GM18505 (cell line): ENCODE data around the gene DZIP1.
"Not testable (repeated sequence)": the region's sequence is repeated elsewhere in the genome, so short reads cannot be mapped to it uniquely, and the experiment has no call there.

Experiments
- ATAC-seq: cut with Tn5 transposase; IDR thresholded peaks from one replicate; pipeline ENCODE4 v1.9.1; 2021; ENCODE audit not compliant: unreplicated experiment
- POLR2A ChIP-seq: IDR thresholded peaks from 4 replicates; pipeline ENCODE4 v1.6.1; 2011; ENCODE audit warnings: borderline replicate concordance; ENCODE audit not compliant: insufficient read depth, insufficient read length; ENCODE audit errors: extremely low read depth

Gene DZIP1

DNA sequence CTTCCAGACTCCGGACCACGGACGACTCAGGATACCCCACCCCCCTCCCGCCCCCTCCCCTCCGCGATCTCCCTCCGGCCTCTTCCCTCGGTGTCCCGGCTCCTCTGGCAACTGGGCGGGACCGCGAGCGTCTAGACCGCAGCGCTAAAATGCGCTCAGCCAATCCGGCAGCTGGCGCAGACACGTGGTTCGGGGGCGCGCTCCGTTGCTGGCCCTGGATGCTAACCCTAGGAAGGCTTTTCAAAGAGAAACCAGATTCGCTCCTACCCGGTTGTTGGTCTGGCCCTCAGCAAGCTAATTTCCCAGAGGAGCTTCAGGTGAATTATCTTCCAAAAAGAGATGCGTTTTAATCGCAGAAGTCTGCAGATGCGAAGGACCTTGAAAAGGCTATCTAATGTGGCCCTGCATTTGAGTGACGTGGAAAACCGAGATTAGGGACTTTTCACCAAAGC, at the start of gene DZIP1:
Gene DZIP1, minus strand, starts transcription at position 106 of the 452 bp plus-strand sequence. CDS start 2,677 bp downstream, outside the sequence.
- ATAC-seq = peak; percentile 77
- TF ChIP-seq POLR2A = no peak

- not testable (repeated sequence) for ATAC-seq
These were observed 46.5 kb upstream of the DZIP1 start for GRCh38 chr13:95690986-95691385.

- TF ChIP-seq POLR2A = no peak
These were observed 45.0 kb upstream of the DZIP1 start for GRCh38 chr13:95689582-95689926.

GRCh38 chr13:95684960-95685359, 40.5 kb upstream of the DZIP1 start:
- not testable (repeated sequence) for ATAC-seq

More at GRCh38 chr13:95689582-95689926, 45.0 kb upstream of the DZIP1 start:
- ATAC-seq = no peak

- no peak for ATAC-seq
- no peak for TF ChIP-seq POLR2A
These were observed 39.9 kb upstream of the DZIP1 start for GRCh38 chr13:95684418-95684817.

DNA sequence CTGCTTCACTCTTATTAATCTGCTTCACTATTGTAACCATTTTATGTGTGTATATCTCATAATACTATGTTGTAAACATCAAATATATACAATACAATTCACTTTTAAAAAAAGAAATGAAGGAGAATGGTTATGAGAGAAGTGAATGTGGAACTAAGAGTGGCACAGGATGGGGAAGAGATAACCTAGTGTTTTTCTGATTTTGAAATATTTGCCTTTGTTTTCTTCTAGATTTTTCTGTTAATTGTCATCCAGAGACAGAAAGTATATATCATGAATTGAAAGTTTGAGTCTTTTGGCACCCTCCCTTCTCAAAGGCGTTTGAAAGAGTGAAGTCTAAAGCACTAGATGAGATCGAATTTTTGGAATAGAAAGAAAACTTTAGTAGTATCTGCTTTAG, 35.2 kb upstream of the DZIP1 start:
- TF ChIP-seq POLR2A = no peak
- no peak for ATAC-seq

GRCh38 chr13:95678967-95679366, 34.5 kb upstream of the DZIP1 start:
- ATAC-seq = no peak
- TF ChIP-seq POLR2A = no peak

DNA sequence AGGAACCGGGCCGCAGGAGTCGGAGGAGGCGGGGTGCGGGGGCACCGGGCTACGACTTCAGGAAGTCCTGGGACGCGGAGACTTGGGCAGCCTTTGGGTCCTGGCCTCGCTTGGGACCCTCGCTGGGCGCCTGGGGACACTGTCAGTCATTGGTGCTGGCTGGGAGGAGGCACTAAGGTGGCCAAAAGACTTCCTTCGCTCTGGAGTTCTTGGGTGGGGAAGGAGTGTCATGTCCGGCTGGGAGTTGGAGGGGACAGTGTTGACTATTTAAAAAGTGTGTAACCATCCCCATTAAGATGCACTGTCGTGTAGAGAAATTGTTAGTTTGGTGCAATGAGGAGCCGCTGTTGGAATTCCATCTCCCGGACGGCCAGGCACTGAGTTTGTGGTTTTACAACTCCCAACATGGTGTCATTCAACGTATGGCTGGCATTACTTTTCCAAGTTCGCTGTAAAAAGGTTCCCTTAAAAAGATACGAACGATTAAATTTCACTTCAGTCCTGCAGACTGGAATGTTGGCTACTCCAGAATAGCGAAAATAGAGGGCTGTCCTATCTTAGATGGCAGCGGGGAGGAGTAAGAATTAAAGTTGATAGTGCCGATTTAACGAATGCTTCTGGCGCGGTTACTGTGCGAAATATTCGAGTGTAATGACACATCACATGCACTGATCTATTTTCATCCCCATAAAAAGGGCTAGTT, 33.2 kb upstream of the DZIP1 start:
- TF ChIP-seq POLR2A = no peak
- ATAC-seq = no peak

DNA sequence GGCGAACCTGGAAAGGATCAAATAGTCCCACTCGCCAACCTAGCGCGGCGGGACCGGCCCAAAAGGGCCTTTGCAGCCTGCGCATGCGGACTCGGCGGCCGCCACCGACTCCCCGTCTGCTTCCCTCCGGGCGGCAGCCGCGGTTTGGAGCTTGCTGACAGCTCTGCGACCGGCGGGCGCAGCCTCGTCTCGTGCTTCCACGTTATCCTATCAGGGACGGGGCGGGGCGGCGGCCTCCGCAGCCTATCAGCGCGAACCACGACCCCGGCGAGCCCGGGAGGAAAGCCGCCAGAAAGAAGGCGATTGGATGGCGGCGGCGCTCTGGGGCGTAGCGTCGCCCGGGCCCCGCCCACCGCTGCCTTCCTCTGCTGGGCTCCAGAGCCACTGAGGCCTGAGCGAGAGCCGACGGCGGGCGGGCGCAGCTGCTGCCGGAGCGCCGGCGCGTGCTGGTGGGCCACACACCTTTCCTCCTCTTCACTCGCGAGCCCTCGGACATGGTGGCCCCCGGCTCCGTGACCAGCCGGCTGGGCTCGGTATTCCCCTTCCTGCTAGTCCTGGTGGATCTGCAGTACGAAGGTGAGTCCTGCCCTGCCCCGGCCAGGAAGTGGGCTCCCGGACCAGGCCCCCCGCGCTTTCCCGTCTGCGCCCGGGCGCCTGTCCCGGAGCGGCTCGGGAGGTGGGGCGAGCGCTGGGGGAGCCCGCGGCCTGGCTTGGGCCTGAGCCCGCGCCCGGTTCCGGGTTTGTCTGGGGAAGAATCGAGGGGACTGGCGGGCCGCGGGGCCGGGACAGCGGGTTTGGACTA, 32.5 kb upstream of the DZIP1 start, which contains the start of gene DNAJC3:
Gene DNAJC3, plus strand, starts transcription at position 378 of the 802 bp plus-strand sequence. Its CDS starts 117 bp downstream, at position 495.
- ATAC-seq = peak; percentile 97
- TF ChIP-seq POLR2A = peak; percentile 97

- no peak for ATAC-seq
- no peak for TF ChIP-seq POLR2A
These were observed 31.7 kb upstream of the DZIP1 start for GRCh38 chr13:95676105-95676761.

GRCh38 chr13:95671597-95671996, 27.1 kb upstream of the DZIP1 start:
- no peak for ATAC-seq
- TF ChIP-seq POLR2A = no peak

- ATAC-seq = not testable (repeated sequence)
These were observed 22.7 kb upstream of the DZIP1 start for GRCh38 chr13:95667235-95667634.

DNA sequence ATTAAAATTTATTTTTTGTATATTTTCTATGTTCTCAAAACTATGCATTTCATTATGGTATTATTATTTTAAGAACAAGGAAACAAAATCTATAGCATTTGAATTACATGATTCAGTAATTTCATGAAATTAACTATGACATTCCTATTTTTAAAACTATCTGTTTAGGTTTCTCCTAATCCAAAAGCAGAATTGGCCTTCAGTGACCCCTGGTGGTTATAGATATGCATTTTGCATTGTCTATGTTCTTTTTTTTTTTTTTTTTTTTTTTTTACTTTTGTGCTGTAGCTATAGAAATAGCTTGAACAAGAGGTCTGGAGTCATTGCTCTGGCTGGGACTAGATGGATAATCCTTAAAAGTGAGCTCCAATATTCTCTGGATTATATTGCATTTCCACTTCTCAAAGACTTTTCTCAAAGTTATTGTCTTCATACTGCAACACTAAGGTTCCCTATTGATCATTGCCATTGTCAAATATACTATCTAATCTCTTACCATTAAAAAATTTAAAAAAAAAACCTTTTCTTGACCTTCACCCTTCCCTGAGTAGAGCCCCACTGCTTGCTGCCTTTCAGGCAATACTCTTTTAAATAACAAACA, 16.6 kb upstream of the DZIP1 start:
- TF ChIP-seq POLR2A = no peak
- ATAC-seq = no peak
